Measurements from ENCODE around the gene HNF1B. TPM values are rescaled to one million over a fixed set of nuclear protein-coding genes. Genes with fewer than 3 reads are reported as not detected.

Gene HNF1B
- polyA plus RNA-seq, 1 of the 3 experiments (the other 2 are of a cell fraction), result not detected

DNA sequence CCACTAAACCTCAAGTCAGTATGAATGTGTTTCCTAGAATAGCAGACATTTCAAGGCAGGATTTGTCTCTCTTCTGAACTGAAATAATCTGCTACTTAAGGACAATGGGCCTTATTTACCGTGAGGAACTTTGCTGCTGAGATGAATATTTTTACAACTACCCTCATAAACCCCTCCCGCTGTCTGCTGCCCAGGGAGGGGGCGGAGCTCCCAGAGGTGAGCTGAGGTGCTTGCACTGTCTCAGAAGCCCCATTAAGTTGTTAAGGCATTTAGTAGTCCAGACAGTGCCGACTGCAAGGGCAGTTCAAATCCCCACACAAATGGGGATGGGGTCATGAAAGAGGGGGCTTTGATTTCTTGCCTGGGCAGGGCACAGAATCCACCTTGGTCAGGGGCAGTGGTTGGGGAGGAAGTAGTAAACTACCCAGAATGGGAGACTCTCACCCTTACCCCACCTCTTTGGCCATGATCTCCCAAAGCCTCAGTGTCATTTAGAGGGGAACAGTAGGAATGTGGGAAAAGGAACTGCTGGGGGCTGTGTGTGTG is 19.2 kb downstream of the HNF1B start (continued):
- TF ChIP-seq, protein P1, sequence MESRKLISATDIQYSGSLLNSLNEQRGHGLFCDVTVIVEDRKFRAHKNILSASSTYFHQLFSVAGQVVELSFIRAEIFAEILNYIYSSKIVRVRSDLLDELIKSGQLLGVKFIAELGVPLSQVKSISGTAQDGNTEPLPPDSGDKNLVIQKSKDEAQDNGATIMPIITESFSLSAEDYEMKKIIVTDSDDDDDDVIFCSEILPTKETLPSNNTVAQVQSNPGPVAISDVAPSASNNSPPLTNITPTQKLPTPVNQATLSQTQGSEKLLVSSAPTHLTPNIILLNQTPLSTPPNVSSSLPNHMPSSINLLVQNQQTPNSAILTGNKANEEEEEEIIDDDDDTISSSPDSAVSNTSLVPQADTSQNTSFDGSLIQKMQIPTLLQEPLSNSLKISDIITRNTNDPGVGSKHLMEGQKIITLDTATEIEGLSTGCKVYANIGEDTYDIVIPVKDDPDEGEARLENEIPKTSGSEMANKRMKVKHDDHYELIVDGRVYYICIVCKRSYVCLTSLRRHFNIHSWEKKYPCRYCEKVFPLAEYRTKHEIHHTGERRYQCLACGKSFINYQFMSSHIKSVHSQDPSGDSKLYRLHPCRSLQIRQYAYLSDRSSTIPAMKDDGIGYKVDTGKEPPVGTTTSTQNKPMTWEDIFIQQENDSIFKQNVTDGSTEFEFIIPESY (IDR thresholded peaks at IDR 0.05; ENCODE audit: borderline replicate concordance, low read depth), result no peak
- TF ChIP-seq ELF1 (IDR thresholded peaks at IDR 0.05), result no peak
- TF ChIP-seq, protein P2, sequence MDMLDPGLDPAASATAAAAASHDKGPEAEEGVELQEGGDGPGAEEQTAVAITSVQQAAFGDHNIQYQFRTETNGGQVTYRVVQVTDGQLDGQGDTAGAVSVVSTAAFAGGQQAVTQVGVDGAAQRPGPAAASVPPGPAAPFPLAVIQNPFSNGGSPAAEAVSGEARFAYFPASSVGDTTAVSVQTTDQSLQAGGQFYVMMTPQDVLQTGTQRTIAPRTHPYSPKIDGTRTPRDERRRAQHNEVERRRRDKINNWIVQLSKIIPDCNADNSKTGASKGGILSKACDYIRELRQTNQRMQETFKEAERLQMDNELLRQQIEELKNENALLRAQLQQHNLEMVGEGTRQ (IDR thresholded peaks at IDR 0.05; ENCODE audit: borderline replicate concordance, low read depth, low read length), result no peak
- TF ChIP-seq POLR2AphosphoS5 (IDR thresholded peaks at IDR 0.05; ENCODE audit: low read depth, low read length), result no peak
- TF ChIP-seq RFX5 (IDR thresholded peaks at IDR 0.05; ENCODE audit: low read length), result no peak
- TF ChIP-seq GATA2 (CRISPR knock-in tag; IDR thresholded peaks at IDR 0.05), result no peak
- no peak for TF ChIP-seq SIN3A (IDR thresholded peaks at IDR 0.05; ENCODE audit: borderline replicate concordance, low read depth, low read length)

DNA sequence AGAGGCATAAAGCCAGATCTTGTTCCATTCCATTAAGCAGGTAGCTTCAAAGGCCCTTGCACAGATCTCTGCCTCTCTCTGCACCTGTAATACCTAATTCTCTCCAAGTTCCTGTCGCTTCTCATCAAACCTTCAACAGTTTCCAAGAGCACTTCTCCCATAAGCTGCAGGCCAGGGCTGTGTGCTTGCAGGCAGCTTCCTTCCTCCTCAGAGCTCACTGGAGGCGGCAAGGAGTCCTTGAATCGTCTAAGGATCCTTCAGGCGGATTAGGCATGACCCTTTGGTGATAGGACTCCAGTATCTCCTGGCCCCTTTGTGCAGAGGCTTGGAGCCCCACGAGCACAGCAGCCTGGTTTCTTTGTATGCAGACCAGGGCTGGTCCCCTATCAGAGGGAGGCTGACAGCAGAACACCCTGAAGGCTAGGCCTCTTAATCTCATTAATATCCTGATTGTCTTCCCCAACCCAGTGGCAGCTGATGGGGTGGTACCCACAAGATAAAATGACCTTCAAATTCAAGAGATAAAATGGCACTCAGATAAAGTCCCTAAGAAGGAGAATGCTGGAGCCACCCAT is 19.8 kb downstream of the HNF1B start:
- WGBS (ENCODE audit: low lambda C conversion rate), result 72% methylated on average over 4 of the region's 5 CpGs
- H3K9me2 ChIP-seq, result no peaks in the 10 kb centered on the region
- no peak overlapping the region for H3K4me3 ChIP-seq (ENCODE audit: low read depth in 2 of 2, low read length in 1 of 2)
- no peaks in the 10 kb centered on the region for H4K20me1 ChIP-seq (ENCODE audit: insufficient read depth)
- no peak overlapping the region for H2AFZ ChIP-seq (ENCODE audit: low read depth)
- no peaks in the 10 kb centered on the region for H3F3A ChIP-seq (replicated peaks; ENCODE audit: insufficient read depth)
- H3K9me3 ChIP-seq, result no peaks in the 10 kb centered on the region
- H3K4me1 ChIP-seq (ENCODE audit: control insufficient read depth in 1 of 2, insufficient read depth in 2 of 2, low read depth in 1 of 2, low read length in 1 of 2), result no peaks in the 10 kb centered on the region
- CTCF ChIA-PET, result interaction anchor here (1.0 kb wide), 1 partner anchor 45 kb away, joined by 3 read pairs; no protein-coding TSS in a partner anchor
- H3K36me3 ChIP-seq (replicated peaks in 1 of 2; ENCODE audit: control insufficient read depth in 1 of 2, insufficient read depth in 2 of 2, low read length in 1 of 2), result no peaks in the 10 kb centered on the region
- no peak overlapping the region for H3K9ac ChIP-seq
- H3K27me3 ChIP-seq (ENCODE audit: insufficient read depth), result no peaks in the 10 kb centered on the region
- TF ChIP-seq FOXJ3 (CRISPR knock-in tag; IDR thresholded peaks at IDR 0.05) (no peak), NFIC (IDR thresholded peaks at IDR 0.05; ENCODE audit: borderline replicate concordance) (no peak), RFX5 (IDR thresholded peaks at IDR 0.05; ENCODE audit: low read length) (no peak), TEAD4 (IDR thresholded peaks at IDR 0.05; ENCODE audit: borderline replicate concordance, insufficient read depth) (no peak), FOXM1 (IDR thresholded peaks at IDR 0.05; ENCODE audit: low read depth) (no peak), RXRA (IDR thresholded peaks at IDR 0.05; ENCODE audit: borderline replicate concordance, low read depth) (no peak), TCF12 (IDR thresholded peaks at IDR 0.05) (no peak), NRF1 (IDR thresholded peaks at IDR 0.05; ENCODE audit: low read depth, low read length) (no peak), SMC3 (IDR thresholded peaks at IDR 0.05; ENCODE audit: low read depth, low read length) (no peak), RCOR1 (IDR thresholded peaks at IDR 0.05; ENCODE audit: low read length) (no peak), TAF1 (IDR thresholded peaks at IDR 0.05; ENCODE audit: borderline replicate concordance, low read depth, low read length) (no peak)
- TF ChIP-seq, protein P3, sequence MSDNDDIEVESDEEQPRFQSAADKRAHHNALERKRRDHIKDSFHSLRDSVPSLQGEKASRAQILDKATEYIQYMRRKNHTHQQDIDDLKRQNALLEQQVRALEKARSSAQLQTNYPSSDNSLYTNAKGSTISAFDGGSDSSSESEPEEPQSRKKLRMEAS (IDR thresholded peaks at IDR 0.05; ENCODE audit: low read depth), result no peak
- TF ChIP-seq, protein P4, sequence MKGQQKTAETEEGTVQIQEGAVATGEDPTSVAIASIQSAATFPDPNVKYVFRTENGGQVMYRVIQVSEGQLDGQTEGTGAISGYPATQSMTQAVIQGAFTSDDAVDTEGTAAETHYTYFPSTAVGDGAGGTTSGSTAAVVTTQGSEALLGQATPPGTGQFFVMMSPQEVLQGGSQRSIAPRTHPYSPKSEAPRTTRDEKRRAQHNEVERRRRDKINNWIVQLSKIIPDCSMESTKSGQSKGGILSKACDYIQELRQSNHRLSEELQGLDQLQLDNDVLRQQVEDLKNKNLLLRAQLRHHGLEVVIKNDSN (IDR thresholded peaks at IDR 0.05; ENCODE audit: borderline replicate concordance, low read depth), result no peak
- TF ChIP-seq, protein P1 (IDR thresholded peaks at IDR 0.05; ENCODE audit: borderline replicate concordance, low read depth), result no peak
- POLR2A ChIA-PET, result no interaction called here
- H3K27ac ChIP-seq (ENCODE audit: low read depth in 2 of 2, low read length in 1 of 2), result no peak overlapping the region
- H3K4me2 ChIP-seq, result no peak overlapping the region
- DNase-seq, result no peak
- no peaks in the 10 kb centered on the region for H3K79me2 ChIP-seq (ENCODE audit: insufficient read depth)

All from SK-N-SH (cell line).